ENCODE data around the gene EIF4B. TPM values are rescaled to one million over a fixed set of nuclear protein-coding genes. Genes with fewer than 3 reads are reported as not detected.

The EIF4B gene
- total RNA-seq, 1 donor from 2014 or later: 336 TPM

- DNase-seq (ENCODE audit: low spot score): peak; percentile 6
- Mint-ChIP-seq H3K4me3 (ENCODE audit: unreplicated experiment) (peak overlapping the region; percentile 81), H3K4me1 (ENCODE audit: low read depth) (peaks cover 38% of the 10 kb centered on the region), H3K27me3 (ENCODE audit: low read depth) (no peaks in the 10 kb centered on the region), H3K36me3 (ENCODE audit: low read depth) (peaks cover 28% of the 10 kb centered on the region), H3K27ac (ENCODE audit: unreplicated experiment) (peak overlapping the region; percentile 97), H3K9me3 (ENCODE audit: low read depth) (no peaks in the 10 kb centered on the region)
- TF ChIP-seq CTCF (IDR thresholded peaks at IDR 0.05): peak; percentile 30
These were observed 72.4 kb downstream of the EIF4B start for GRCh38 chr12:53078425-53079225.

GRCh38 chr12:53079226-53080117 lies 73.2 kb downstream of the EIF4B start, which contains the start of gene SPRYD3:
Gene SPRYD3 (minus strand): TSS chr12:53079390. CDS start chr12:53079333, 57 bp downstream.
- no peak for TF ChIP-seq CTCF (IDR thresholded peaks at IDR 0.05)

GRCh38 chr12:53082637-53083175 lies 76.5 kb downstream of the EIF4B start:
- no peaks in the 10 kb centered on the region for H3K27me3 Mint-ChIP-seq (ENCODE audit: low read depth)
- no peak overlapping the region for H3K27ac Mint-ChIP-seq (ENCODE audit: unreplicated experiment)
- H3K4me1 Mint-ChIP-seq (ENCODE audit: low read depth): peaks cover 25% of the 10 kb centered on the region
- no peaks in the 10 kb centered on the region for H3K36me3 Mint-ChIP-seq (ENCODE audit: low read depth)
- no peak for DNase-seq (ENCODE audit: low spot score)
- TF ChIP-seq CTCF (IDR thresholded peaks at IDR 0.05): no peak
- H3K4me3 Mint-ChIP-seq (ENCODE audit: unreplicated experiment): no peak overlapping the region
- no peaks in the 10 kb centered on the region for H3K9me3 Mint-ChIP-seq (ENCODE audit: low read depth)

More at GRCh38 chr12:53079226-53080117, 73.2 kb downstream of the EIF4B start, which contains the start of gene SPRYD3:
- H3K27ac Mint-ChIP-seq (ENCODE audit: unreplicated experiment): peak within 1 kb of the TSS; percentile 97
- peak within 1 kb of the TSS; percentile 81 for H3K4me3 Mint-ChIP-seq (ENCODE audit: unreplicated experiment)
- peaks cover 20% of the 10 kb centered on the region for H3K36me3 Mint-ChIP-seq (ENCODE audit: low read depth)
- H3K27me3 Mint-ChIP-seq (ENCODE audit: low read depth): no peaks in the 10 kb centered on the region
- H3K9me3 Mint-ChIP-seq (ENCODE audit: low read depth): no peaks in the 10 kb centered on the region
- peaks cover 31% of the 10 kb centered on the region for H3K4me1 Mint-ChIP-seq (ENCODE audit: low read depth)
- DNase-seq (ENCODE audit: low spot score): peak; percentile 100

GRCh38 chr12:53086361-53086760 lies 80.1 kb downstream of the EIF4B start:
- H3K9me3 Mint-ChIP-seq (ENCODE audit: low read depth): no peaks in the 10 kb centered on the region
- H3K27ac Mint-ChIP-seq (ENCODE audit: unreplicated experiment): no peak overlapping the region
- DNase-seq (ENCODE audit: low spot score): no peak
- no peaks in the 10 kb centered on the region for H3K4me1 Mint-ChIP-seq (ENCODE audit: low read depth)
- H3K4me3 Mint-ChIP-seq (ENCODE audit: unreplicated experiment): no peak overlapping the region
- H3K27me3 Mint-ChIP-seq (ENCODE audit: low read depth): no peaks in the 10 kb centered on the region
- no peak for TF ChIP-seq CTCF (IDR thresholded peaks at IDR 0.05)
- H3K36me3 Mint-ChIP-seq (ENCODE audit: low read depth): no peaks in the 10 kb centered on the region

- no peaks in the 10 kb centered on the region for H3K36me3 Mint-ChIP-seq (ENCODE audit: low read depth)
- H3K4me1 Mint-ChIP-seq (ENCODE audit: low read depth): no peaks in the 10 kb centered on the region
- H3K27me3 Mint-ChIP-seq (ENCODE audit: low read depth): no peaks in the 10 kb centered on the region
- no peak for TF ChIP-seq CTCF (IDR thresholded peaks at IDR 0.05)
- DNase-seq (ENCODE audit: low spot score): no peak
- no peaks in the 10 kb centered on the region for H3K9me3 Mint-ChIP-seq (ENCODE audit: low read depth)
- no peak overlapping the region for H3K27ac Mint-ChIP-seq (ENCODE audit: unreplicated experiment)
- no peak overlapping the region for H3K4me3 Mint-ChIP-seq (ENCODE audit: unreplicated experiment)
These were observed 83.8 kb downstream of the EIF4B start for GRCh38 chr12:53090105-53090504.
